ENCODE measurements around the gene NCAPD3. TPM values are rescaled to one million over a fixed set of nuclear protein-coding genes. Genes with fewer than 3 reads are reported as not detected.

Gene NCAPD3
- total and polyA plus RNA-seq, 9 of the 15 experiments (the other 6 are each of a cell fraction or from before 2014, with no cell fraction given), result 23.6 to 80.6 (median 58.6) TPM

DNA sequence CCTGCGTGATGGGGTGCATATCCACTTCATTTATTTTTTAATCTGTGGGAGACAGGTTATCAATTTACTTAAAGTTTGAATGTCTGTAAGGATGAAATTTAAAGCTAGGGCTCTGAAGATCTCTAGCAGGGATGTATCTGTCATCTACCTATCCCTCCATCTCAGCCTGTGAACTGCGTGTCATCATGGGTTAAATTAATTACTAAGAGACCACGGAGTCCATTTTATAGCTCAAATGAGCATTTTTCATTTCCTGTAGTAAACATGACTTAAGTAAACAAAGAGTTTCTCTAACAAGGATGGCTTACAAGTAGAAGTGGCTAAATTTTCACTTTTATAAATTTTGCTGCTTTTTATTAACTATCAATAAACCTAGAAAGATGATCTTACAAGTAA, 49.5 kb upstream of the NCAPD3 start (continued):
- TF ChIP-seq, protein P1, sequence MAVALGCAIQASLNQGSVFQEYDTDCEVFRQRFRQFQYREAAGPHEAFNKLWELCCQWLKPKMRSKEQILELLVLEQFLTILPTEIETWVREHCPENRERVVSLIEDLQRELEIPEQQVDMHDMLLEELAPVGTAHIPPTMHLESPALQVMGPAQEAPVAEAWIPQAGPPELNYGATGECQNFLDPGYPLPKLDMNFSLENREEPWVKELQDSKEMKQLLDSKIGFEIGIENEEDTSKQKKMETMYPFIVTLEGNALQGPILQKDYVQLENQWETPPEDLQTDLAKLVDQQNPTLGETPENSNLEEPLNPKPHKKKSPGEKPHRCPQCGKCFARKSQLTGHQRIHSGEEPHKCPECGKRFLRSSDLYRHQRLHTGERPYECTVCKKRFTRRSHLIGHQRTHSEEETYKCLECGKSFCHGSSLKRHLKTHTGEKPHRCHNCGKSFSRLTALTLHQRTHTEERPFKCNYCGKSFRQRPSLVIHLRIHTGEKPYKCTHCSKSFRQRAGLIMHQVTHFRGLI (CRISPR knock-in tag; IDR thresholded peaks at IDR 0.05), result no peak
- TF ChIP-seq CREB1 (IDR thresholded peaks at IDR 0.05), result no peak
- no peak for TF ChIP-seq CREB1 (CRISPR knock-in tag; IDR thresholded peaks at IDR 0.05)
- TF ChIP-seq GABPB2 (CRISPR knock-in tag; conservative IDR thresholded peaks at IDR 0.05), result no peak
- no peak for TF ChIP-seq IRF2 (CRISPR knock-in tag; IDR thresholded peaks at IDR 0.05)
- TF ChIP-seq, protein P2, sequence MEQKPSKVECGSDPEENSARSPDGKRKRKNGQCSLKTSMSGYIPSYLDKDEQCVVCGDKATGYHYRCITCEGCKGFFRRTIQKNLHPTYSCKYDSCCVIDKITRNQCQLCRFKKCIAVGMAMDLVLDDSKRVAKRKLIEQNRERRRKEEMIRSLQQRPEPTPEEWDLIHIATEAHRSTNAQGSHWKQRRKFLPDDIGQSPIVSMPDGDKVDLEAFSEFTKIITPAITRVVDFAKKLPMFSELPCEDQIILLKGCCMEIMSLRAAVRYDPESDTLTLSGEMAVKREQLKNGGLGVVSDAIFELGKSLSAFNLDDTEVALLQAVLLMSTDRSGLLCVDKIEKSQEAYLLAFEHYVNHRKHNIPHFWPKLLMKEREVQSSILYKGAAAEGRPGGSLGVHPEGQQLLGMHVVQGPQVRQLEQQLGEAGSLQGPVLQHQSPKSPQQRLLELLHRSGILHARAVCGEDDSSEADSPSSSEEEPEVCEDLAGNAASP (IDR thresholded peaks at IDR 0.05), result no peak
- no peak for TF ChIP-seq MTA2 (IDR thresholded peaks at IDR 0.05; ENCODE audit: low read depth)
- TF ChIP-seq RBM17 (IDR thresholded peaks at IDR 0.05; ENCODE audit: borderline replicate concordance, low read depth, low read length), result no peak
- no peak for TF ChIP-seq POLR3G (IDR thresholded peaks at IDR 0.05; ENCODE audit: extremely low read depth, insufficient read length, insufficient replicate concordance)
- TF ChIP-seq STAG1 (CRISPR knock-in tag; IDR thresholded peaks at IDR 0.05; ENCODE audit: borderline replicate concordance), result no peak
- no peak for TF ChIP-seq SNIP1 (IDR thresholded peaks at IDR 0.05; ENCODE audit: low read depth)
- no peak for TF ChIP-seq NCOA6 (IDR thresholded peaks at IDR 0.05)
- no peak for TF ChIP-seq E2F3 (CRISPR knock-in tag; IDR thresholded peaks at IDR 0.05)
